GM18873 (cell line): ENCODE results near the gene NEUROD1.
A peak's percentile ranks its signal among the peaks of the same experiment; 100 is the strongest.
"Not testable (repeated sequence)": the region's sequence is repeated elsewhere in the genome, so short reads cannot be mapped to it uniquely, and the experiment has no call there.

ENCODE experiments used
- ATAC-seq: cut with Tn5 transposase; IDR thresholded peaks from one replicate; pipeline ENCODE4 v1.9.1; 2021; ENCODE audit warnings: mild to moderate bottlenecking, moderate library complexity, moderate number of reproducible peaks; ENCODE audit not compliant: unreplicated experiment, low FRiP score

The NEUROD1 gene

DNA sequence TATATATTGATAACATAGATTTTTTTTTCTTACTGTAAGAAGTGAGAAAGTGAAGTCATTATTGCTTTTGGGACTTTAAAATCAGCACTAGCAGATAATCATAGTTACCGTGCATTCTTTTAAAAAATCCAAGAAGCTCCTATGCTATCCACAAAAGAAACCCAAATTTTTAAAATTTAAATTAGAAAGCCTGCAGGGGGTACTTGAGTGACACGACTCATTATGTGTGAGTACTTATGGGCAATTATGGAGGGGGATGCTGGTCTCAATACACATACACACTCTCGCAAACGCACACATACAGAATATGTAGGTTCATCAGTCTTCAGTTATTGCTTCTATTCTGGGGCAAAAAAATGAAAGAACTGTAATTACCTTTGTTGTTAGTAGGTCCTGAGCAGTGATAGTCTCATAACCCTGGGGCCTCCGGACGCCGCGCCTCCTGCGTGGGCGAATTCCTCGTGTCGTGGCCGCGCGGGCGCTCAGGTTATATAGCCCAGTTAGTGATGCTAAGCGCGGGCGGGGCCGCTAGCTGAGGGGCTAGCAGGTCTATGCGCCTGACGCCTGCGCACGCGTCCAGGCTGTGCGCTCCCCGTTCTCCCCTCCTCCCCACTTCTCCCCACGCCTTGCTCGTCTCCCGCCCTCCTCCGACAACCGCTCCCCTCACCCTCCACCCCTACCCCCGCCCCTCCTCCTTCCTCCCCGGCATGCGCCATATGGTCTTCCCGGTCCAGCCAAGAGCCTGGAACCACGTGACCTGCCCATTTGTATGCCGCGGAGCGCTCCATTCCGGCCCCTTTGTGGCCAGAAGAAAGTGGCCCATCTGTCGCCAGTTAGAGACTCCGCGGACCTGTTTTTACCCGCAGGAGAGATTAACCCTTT lies at the start of gene NEUROD1:
Gene NEUROD1, minus strand, starts transcription at position 463 of the 882 bp plus-strand sequence. CDS start 1,657 bp downstream, outside the sequence.
- ATAC-seq: no peak

GRCh38 chr2:181725476-181725875 lies 45.2 kb upstream of the NEUROD1 start:
- ATAC-seq: no peak

- ATAC-seq: no peak
Measured at GRCh38 chr2:181724662-181725061, 44.3 kb upstream of the NEUROD1 start.

DNA sequence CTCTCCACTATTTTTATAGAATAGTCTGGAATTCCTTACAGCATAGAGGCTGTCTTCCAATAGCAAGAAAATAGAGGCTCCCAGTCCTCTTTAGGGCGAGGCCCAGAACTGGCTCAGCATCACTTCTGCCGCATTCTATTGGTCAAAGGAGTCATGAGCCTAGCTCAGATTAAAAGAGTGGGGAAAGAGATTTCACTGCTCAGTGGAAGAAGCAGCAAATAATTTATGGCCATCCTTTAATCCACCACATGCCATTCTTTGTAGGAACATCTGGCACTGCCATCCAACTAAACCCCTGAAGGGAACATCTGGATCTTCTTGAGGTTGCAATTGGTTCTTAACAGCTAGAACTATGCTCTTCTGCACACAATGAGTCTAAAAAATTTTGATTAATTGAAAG lies 43.4 kb upstream of the NEUROD1 start:
- no peak for ATAC-seq

- ATAC-seq: peak; percentile 62
Measured at GRCh38 chr2:181715033-181715630, 34.8 kb upstream of the NEUROD1 start.

GRCh38 chr2:181711051-181711450 lies 30.7 kb upstream of the NEUROD1 start:
- ATAC-seq: not testable (repeated sequence)

- ATAC-seq: not testable (repeated sequence)
Measured at GRCh38 chr2:181702519-181702918, 22.2 kb upstream of the NEUROD1 start.

GRCh38 chr2:181698223-181698622 lies 17.9 kb upstream of the NEUROD1 start:
- no peak for ATAC-seq

DNA sequence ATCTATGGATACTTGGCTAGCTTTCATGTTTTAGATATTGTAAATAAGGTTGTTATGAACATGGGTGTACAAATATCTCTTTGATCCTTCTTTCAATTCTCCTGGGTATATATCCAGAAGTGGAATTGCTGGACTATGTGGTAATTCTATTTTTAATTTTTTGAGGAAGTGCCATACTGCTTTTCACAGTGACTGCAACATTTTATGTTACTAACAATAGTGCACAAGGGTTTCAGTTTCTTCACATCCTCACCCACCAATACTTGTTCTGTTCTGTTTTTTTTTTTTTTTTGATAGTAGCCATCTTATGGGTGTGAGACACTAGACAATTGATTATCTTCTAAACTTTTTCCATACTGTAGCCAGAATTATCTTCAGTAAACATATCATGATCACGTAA lies 17.3 kb upstream of the NEUROD1 start:
- no peak for ATAC-seq

- no peak for ATAC-seq
Measured at GRCh38 chr2:181697126-181697525, 16.8 kb upstream of the NEUROD1 start.

- no peak for ATAC-seq
Measured at GRCh38 chr2:181694271-181694670, 14.0 kb upstream of the NEUROD1 start.

GRCh38 chr2:181690860-181691259 lies 10.5 kb upstream of the NEUROD1 start:
- ATAC-seq: peak; percentile 45

DNA sequence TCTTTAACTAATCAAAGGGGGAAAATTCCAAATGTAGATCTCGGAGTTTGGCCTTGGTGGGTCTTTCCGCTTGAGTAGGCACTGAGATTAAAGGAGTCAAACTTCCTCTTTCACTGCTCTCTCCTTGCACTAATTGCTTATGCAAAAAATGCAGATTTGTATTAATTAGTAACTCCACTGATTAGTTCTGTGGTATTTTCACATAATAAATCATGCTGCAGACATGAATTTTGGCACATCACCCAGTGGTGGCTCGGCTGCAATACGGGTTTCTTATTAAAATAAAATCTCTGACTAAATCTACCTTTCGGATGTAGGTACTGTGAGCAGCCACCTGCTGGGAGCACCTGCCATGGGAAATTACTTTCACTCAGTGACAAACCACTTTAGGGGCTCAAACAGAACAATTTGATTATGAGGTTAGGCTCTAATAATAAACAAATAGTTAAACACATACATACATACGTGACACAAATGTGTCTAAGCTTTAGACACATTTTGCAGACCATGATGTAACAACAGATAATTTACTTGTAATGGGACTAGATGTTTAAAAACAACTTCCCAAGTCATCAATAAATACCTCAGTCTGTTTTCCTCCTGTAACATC lies 6.4 kb upstream of the NEUROD1 start:
- ATAC-seq: no peak

- ATAC-seq: no peak
Measured at GRCh38 chr2:181685150-181685688, 4.9 kb upstream of the NEUROD1 start.

GRCh38 chr2:181684454-181685149 lies 4.3 kb upstream of the NEUROD1 start:
- ATAC-seq: no peak

DNA sequence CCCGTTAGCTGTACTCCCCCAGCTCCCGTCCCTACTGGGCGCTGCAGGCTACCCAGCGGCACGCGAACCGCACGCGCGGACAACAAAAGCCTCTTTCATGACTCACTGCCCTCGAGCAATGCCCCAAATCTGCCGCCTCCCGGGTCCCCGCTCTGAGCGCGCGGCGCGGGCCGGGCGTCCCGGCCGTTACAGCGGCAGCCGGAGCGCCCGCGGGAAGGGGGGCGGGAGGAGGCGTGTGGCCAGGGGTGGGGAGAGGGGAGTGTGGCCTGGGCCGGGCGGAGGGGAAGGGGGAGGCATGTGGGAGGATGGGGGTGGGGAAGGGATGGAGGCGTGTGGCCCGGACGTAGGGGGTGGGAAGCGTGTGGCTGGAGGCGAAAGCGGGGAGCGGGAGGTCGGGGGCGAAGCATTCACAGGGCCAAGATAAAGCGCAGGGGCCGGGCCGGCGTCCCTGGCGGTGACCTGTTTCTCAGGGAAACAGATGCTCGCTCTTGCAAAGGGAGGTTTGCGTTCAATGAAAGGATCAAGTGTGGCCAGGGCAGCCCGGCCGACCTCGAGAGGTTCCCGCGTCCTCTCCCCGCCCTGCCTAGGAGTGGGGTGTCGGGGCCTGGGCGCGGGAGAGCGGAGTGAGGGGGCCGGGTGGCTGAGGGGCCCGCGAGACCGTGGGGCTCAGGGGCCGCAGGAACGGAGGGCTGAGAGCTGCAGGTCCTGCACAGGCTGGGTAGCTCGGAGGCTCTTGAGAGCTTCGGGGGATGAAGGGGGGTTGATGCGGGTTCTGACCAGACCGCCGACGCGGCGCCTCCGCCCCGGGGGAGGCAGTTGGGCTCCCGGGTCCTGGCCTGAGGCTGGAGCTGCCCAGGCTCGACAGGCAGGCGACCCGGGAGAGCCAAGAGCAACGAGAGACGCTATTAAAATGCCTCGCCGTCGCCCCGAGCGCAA lies 3.5 kb upstream of the NEUROD1 start:
- no peak for ATAC-seq

- no peak for ATAC-seq
Measured at GRCh38 chr2:181682795-181683517, 2.6 kb upstream of the NEUROD1 start.

DNA sequence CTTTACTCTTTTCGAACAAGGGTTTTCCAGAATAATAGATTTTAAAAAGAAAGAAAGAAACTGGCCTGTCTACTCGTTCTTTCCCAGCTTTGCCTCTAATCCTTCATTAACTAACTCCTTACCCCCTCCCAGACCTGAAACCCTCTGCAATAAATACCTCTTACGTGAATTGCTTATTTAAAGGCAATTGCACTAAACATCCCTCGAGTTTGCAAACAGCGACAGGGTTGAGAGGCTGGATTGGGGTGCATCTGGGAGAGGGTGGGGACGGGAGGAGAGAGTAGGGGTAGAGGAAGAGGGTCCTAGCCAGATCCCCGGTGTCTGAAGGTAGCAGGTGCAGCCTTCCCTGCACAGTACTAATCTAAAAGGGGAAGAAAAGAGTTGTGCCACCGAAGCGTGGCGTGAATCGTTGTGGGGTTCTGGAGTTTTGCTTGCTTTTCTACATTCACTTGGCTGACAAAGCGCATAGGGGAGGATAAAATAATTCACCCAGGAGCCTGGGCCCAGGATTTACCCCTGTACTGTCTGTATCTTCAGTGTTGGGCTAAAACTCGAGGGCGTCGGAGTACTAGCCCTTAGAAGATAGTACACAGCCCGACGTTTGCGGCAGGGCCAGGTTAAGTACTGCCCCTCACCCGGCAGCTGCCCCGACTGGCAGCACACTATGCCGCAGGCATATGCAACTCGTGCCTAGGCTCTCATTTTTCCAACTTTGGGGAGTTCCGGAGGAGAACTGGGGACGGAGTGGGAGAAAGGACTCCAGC lies 1.9 kb upstream of the NEUROD1 start:
- ATAC-seq: no peak
